Stimulated activated CD8-positive, alpha-beta memory T cell treated with anti-CD3 and anti-CD28 coated beads, Interleukin-4, amount 100 ng/mL, for 1 hour (primary cell): ENCODE results near the gene VKORC1.

Source experiments
- DNase-seq, 2 donors: peaks; one replicate each; pipeline ENCODE4 v3.0.0-alpha.2; 2020; ENCODE audit warnings: low read depth in 2 of 2, low spot score in 1 of 2

VKORC1 gene

DNA sequence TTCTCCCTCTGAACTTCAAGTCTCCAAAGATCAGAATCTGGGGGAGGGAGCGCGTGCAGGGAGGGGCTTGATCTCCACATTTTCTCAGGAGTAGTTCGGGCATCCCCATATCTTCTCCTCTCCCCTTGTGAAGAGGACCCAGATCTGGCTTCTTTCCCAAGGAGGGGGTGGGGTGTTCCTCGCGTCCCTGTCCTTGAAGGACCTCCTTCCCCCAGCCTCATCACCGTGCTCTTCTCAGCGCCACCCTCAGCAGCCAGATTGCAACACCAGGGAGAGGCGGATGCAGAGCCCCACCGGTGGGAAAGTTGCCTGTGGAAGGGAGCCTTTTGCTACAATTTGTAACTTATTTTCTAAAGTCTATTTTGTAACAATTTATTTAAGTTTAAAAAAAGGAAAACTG lies 11.5 kb downstream of the VKORC1 start:
- no peak for DNase-seq

- DNase-seq: no peak
Measured at GRCh38 chr16:31082368-31083045, 12.1 kb downstream of the VKORC1 start.

- no peak for DNase-seq
Measured at GRCh38 chr16:31081428-31082351, 12.9 kb downstream of the VKORC1 start.

GRCh38 chr16:31080756-31081419 lies 13.7 kb downstream of the VKORC1 start:
- DNase-seq: no peak

DNA sequence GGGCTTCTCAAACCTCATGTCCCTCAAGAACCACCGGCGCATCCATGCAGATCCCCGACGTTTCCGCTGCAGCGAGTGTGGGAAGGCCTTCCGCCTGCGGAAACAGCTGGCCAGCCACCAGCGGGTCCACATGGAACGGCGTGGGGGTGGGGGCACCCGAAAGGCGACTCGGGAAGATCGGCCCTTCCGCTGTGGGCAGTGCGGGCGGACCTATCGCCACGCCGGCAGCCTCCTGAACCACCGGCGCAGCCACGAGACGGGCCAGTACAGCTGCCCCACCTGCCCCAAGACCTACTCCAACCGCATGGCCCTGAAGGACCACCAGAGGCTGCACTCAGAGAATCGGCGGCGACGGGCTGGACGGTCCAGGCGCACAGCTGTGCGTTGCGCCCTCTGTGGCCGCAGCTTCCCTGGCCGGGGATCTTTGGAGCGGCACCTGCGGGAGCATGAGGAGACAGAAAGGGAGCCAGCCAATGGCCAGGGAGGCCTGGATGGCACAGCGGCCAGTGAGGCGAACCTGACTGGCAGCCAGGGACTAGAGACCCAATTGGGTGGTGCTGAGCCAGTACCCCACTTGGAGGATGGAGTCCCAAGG lies 14.5 kb downstream of the VKORC1 start:
- DNase-seq: no peak

- DNase-seq: no peak
Measured at GRCh38 chr16:31079342-31079944, 15.2 kb downstream of the VKORC1 start.

DNA sequence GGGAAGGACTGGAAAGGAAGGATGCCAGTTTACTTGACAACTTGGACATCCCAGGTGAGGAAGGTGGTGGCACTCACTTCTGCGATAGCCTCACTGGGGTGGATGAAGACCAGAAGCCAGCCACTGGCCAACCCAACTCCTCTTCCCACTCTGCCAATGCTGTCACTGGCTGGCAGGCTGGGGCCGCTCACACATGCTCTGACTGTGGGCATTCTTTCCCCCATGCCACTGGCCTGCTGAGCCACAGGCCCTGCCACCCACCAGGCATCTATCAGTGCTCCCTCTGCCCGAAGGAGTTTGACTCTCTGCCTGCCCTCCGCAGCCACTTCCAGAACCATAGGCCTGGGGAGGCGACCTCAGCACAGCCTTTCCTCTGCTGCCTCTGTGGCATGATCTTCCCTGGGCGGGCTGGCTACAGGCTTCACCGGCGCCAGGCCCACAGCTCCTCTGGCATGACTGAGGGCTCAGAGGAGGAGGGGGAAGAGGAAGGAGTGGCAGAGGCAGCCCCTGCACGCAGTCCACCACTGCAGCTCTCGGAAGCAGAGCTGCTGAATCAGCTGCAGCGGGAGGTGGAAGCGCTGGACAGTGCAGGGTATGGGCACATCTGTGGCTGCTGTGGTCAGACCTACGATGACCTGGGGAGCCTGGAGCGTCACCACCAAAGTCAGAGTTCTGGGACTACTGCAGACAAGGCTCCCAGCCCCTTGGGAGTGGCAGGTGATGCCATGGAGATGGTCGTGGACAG lies 15.8 kb downstream of the VKORC1 start:
- DNase-seq: no peak

- no peak for DNase-seq
Measured at GRCh38 chr16:31077592-31078396, 16.8 kb downstream of the VKORC1 start.

- no peak for DNase-seq
Measured at GRCh38 chr16:31077024-31077423, 17.6 kb downstream of the VKORC1 start.

- DNase-seq: no peak
Measured at GRCh38 chr16:31076319-31076718, 18.3 kb downstream of the VKORC1 start.

- no peak for DNase-seq
Measured at GRCh38 chr16:31074814-31075183, 19.8 kb downstream of the VKORC1 start.

DNA sequence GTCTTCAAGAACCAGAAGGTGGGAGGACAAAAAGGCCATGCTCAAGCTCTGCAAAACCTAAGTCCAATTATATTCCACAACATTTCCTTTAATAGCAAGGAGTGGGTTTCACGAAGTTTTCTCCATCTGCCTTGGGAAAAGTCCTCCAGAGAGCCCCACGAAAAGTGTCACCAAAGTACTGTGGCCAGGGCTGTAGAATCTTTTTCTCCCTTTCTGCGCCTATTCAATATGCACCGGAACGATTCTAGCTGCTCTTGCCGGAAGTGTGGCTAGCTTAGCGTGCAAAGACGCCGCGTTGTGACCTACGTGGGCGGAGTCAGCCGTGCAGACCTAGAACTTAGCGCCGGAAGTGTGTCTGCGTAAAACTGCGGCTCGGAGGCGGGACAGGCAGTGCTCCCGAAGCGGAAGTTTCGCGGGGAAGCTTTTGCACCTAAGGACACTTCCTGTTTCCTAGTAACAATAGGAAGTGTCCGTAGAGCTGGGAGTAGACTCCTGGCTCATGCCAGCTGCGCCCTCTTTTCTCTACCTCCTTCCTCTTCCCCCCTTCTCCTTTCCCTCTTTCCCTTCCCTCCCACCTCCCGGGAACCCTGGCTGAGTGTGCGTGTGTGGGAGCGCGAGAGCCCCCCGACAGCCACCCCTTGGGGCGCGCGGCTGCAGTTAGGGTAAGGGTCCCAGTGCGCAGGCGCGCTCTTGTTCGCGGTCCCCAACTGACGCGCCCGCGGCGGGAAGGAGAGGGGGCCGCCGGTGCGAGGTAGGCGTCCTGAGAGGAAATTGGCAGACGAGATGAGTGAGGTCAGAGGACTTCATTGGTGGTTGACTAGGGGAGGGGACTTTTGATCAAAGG lies 20.4 kb downstream of the VKORC1 start, which contains the start of the genes ZNF646 and ZNF668:
TSS of gene ZNF646 (plus strand) at position 453 of the 844 bp plus-strand sequence. CDS start 1,903 bp downstream, outside the sequence.
TSS of gene ZNF668 (minus strand) at position 271 of the 844 bp plus-strand sequence. CDS start 9,781 bp downstream, outside the sequence.
- peak; percentile 91 to 96 for DNase-seq

DNA sequence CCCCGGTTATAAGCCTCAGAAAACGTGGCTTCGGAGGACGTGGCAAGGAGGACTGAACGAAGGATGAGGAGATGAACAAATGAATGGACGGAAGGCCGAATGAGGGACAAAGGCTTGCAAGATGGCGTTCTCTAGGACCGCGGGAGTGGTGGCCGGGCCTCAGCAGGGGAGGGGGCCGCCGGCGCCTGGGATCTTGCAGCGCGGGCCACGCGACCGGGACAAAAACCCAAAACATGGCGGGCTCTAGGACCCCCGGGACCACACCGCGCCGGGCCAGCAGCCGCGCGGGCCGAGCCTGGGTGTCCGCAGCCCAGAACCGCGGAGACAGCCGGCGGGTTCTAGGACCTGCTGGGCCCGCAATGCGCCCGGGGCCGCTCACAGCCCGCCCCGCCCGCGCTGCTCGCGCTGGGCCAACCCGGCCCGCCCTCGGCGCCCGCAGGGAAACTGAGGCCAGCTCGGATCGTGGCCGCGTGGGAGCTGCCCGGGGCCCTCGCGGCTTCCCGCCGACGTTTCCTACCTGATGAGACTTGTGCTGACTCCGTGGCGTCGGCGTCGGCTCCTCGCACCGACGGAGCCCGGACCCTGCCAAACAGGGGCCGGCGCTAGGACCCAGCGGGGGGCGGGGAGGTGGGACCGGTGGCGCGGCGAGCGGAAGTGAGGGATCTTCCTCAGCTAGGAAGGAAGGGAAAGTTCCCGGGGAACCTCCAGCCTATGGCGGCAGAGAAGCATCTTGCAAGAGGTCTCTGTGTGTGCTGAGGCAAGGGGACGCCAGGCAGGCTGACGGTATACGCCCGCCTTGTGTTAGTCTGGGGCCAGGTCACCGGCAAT lies 21.2 kb downstream of the VKORC1 start:
- DNase-seq: peak; percentile 68 to 80

GRCh38 chr16:31072540-31073141 lies 22.0 kb downstream of the VKORC1 start:
- DNase-seq: no peak

DNA sequence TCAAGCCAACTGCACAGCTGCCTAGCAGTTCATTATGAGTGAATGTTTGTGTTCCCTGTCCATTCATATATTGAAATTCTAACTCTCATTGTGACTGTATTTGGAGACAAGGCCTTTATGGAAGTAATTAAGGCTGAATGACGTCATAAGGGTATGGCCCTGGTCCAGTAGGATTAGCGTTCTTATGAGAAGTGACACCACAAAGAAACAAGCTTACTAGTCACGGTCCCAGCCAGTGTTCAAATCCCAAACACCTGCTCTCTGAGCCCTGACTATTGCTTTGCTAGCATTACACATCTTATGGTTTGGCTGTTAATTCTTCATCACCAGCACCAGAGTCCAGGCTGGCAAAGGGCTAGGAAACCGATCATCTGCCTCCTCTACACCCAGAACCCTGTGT lies 22.7 kb downstream of the VKORC1 start:
- no peak for DNase-seq

GRCh38 chr16:31067342-31067741 lies 27.3 kb downstream of the VKORC1 start:
- no peak for DNase-seq

GRCh38 chr16:31064882-31065461 lies 29.6 kb downstream of the VKORC1 start:
- no peak for DNase-seq
